Measurements from ENCODE around the gene LCE3B.

The LCE3B gene

GRCh38 chr1:152656459-152656858 lies 42.8 kb downstream of the LCE3B start:
- no peak for TF ChIP-seq CTCF (IDR thresholded peaks at IDR 0.05; ENCODE audit: control insufficient read depth, extremely low read depth, insufficient read depth)
- DNase-seq (ENCODE audit: low read depth) = no peak
- no peak overlapping the region for H3K4me3 ChIP-seq (ENCODE audit: low read depth, low read length)

GRCh38 chr1:152657677-152658076 lies 44.1 kb downstream of the LCE3B start:
- no peak overlapping the region for H3K4me3 ChIP-seq (ENCODE audit: low read depth, low read length)
- TF ChIP-seq CTCF (IDR thresholded peaks at IDR 0.05; ENCODE audit: control insufficient read depth, extremely low read depth, insufficient read depth) = no peak
- DNase-seq (ENCODE audit: low read depth) = no peak

GRCh38 chr1:152658649-152659048 lies 45.0 kb downstream of the LCE3B start:
- DNase-seq (ENCODE audit: low read depth) = no peak
- no peak for TF ChIP-seq CTCF (IDR thresholded peaks at IDR 0.05; ENCODE audit: control insufficient read depth, extremely low read depth, insufficient read depth)
- H3K4me3 ChIP-seq (ENCODE audit: low read depth, low read length) = no peak overlapping the region

- TF ChIP-seq CTCF (IDR thresholded peaks at IDR 0.05; ENCODE audit: control insufficient read depth, extremely low read depth, insufficient read depth) = no peak
- no peak within 1 kb of the TSS for H3K4me3 ChIP-seq (ENCODE audit: low read depth, low read length)
- DNase-seq (ENCODE audit: low read depth) = no peak
These were observed 49.5 kb downstream of the LCE3B start, which contains the start of gene LCE2D for GRCh38 chr1:152663098-152663497. Gene LCE2D, plus strand, starts transcription at chr1:152663380. Its CDS starts 726 bp downstream, at chr1:152664106.

All from LNCaP clone FGC (cell line).